Sigmoid colon (tissue), 4 donors: ENCODE measurements around the gene SLC7A5.

Experiments
- CTCF ChIP-seq, 4 experiments: fragments of 450-650 bp in 3 of 4; fragments of 200-600 bp in 1 of 4; IDR thresholded peaks; one replicate each; pipeline ENCODE4 v1.5.1; 2016 to 2019; ENCODE audit warnings: antibody characterized with exemption in 4 of 4, mild to moderate bottlenecking in 3 of 4, moderate library complexity in 2 of 4
- EP300 ChIP-seq, 4 donors: sonication (generic); formaldehyde crosslinking; IDR thresholded peaks; one replicate each; pipeline ENCODE4 v1.6.1; 2017; ENCODE audit warnings: antibody characterized with exemption in 4 of 4
- POLR2A ChIP-seq, 2 donors: fragments of 450-650 bp; IDR thresholded peaks; one replicate each; pipeline ENCODE4 v1.6.1; 2016; ENCODE audit warnings: antibody characterized with exemption in 2 of 2, mild to moderate bottlenecking in 2 of 2, moderate library complexity in 2 of 2
- POLR2AphosphoS5 ChIP-seq, 4 donors: sonication (generic); formaldehyde crosslinking; IDR thresholded peaks; one replicate each; pipeline ENCODE4 v1.6.1; 2017; ENCODE audit warnings: antibody characterized with exemption in 4 of 4

GRCh38 chr16:87836844-87837581 is 32.3 kb downstream of the SLC7A5 start:
- TF ChIP-seq EP300 (IDR thresholded peaks at IDR 0.05), result no peak
- no peak for TF ChIP-seq CTCF (IDR thresholded peaks at IDR 0.05)
- no peak for TF ChIP-seq POLR2AphosphoS5 (IDR thresholded peaks at IDR 0.05)
- no peak for TF ChIP-seq POLR2A (IDR thresholded peaks at IDR 0.05)
